Stimulated activated CD8-positive, alpha-beta memory T cell treated with anti-CD3 and anti-CD28 coated beads, Interleukin-7, amount 100 ng/mL, for 4 hours (primary cell): ENCODE measurements around the gene DOK5.

ENCODE experiments used
- DNase-seq, 2 donors: peaks; one replicate each; pipeline ENCODE4 v3.0.0-alpha.2; 2020; ENCODE audit warnings: low read depth in 2 of 2

Gene DOK5

GRCh38 chr20:54557806-54558590, 82.6 kb downstream of the DOK5 start:
- DNase-seq, result no peak

- DNase-seq, result no peak
Measured at GRCh38 chr20:54559890-54560289, 84.5 kb downstream of the DOK5 start.

- no peak for DNase-seq
Measured at GRCh38 chr20:54560357-54560756, 85.0 kb downstream of the DOK5 start.

GRCh38 chr20:54565255-54565654, 89.9 kb downstream of the DOK5 start:
- no peak for DNase-seq

GRCh38 chr20:54566031-54566688, 90.8 kb downstream of the DOK5 start:
- DNase-seq, result no peak

GRCh38 chr20:54570561-54570960, 95.2 kb downstream of the DOK5 start:
- DNase-seq, result no peak

GRCh38 chr20:54572665-54573435, 97.5 kb downstream of the DOK5 start:
- no peak for DNase-seq

GRCh38 chr20:54573838-54574237, 98.4 kb downstream of the DOK5 start:
- DNase-seq, result no peak

- no peak for DNase-seq
Measured at GRCh38 chr20:54576518-54576917, 101.1 kb downstream of the DOK5 start.

- DNase-seq, result no peak
Measured at GRCh38 chr20:54577637-54578036, 102.2 kb downstream of the DOK5 start.

GRCh38 chr20:54585217-54585616, 109.8 kb downstream of the DOK5 start:
- DNase-seq, result no peak

- DNase-seq, result no peak
Measured at GRCh38 chr20:54587408-54587807, 112.0 kb downstream of the DOK5 start.

- DNase-seq, result no peak
Measured at GRCh38 chr20:54589402-54590030, 114.1 kb downstream of the DOK5 start.

- DNase-seq, result no peak
Measured at GRCh38 chr20:54590856-54591255, 115.5 kb downstream of the DOK5 start.

GRCh38 chr20:54596651-54597050, 121.3 kb downstream of the DOK5 start:
- no peak for DNase-seq

- no peak for DNase-seq
Measured at GRCh38 chr20:54598352-54598751, 123.0 kb downstream of the DOK5 start.

- no peak for DNase-seq
Measured at GRCh38 chr20:54600634-54601033, 125.2 kb downstream of the DOK5 start.

- no peak for DNase-seq
Measured at GRCh38 chr20:54601831-54602515, 126.6 kb downstream of the DOK5 start.

GRCh38 chr20:54605319-54605718, 129.9 kb downstream of the DOK5 start:
- DNase-seq, result no peak

- no peak for DNase-seq
Measured at GRCh38 chr20:54606380-54606779, 131.0 kb downstream of the DOK5 start.

GRCh38 chr20:54608039-54608745, 132.8 kb downstream of the DOK5 start:
- no peak for DNase-seq
